K562 (cell line): Measurements from ENCODE around the gene C17orf113. TPM values are rescaled to one million over a fixed set of nuclear protein-coding genes. Genes with fewer than 3 reads are reported as not detected.

ENCODE experiments used
- ATAC-seq: fragments of 200-7000 bp; cut with Tn5 transposase; 3 replicates; pipeline ENCODE4 v1.9.1; 2020; ENCODE audit warnings: moderate library complexity
- BruUV-seq: library from RNA; stranded (reverse); fragments of 400-500 nt; replicated peaks from 2 replicates; lab custom pipeline; 2021; lab: Mats Ljungman, UMichigan
- CTCF ChIA-PET: fragments of 300-600 bp; formaldehyde crosslinking; extraction: SDS; loops from one replicate; lab custom pipeline; 2021; ENCODE audit warnings: low intra/inter-chr PET ratio; lab: Yijun Ruan, JAX
- POLR2A ChIA-PET: fragments of 300-600, 350-650 bp; sonication (Branson Sonifier 250); formaldehyde crosslinking; extraction: SDS; loops from one replicate; lab custom pipeline; 2021; ENCODE audit warnings: antibody characterized with exemption, inconsistent platforms; lab: Yijun Ruan, JAX
- DNase-seq, 4 experiments: peaks; one replicate each; pipeline versions ENCODE4 v3.0.0 to v3.0.0-alpha.2; 2011 to 2018; ENCODE audit warnings: low spot score in 3 of 4, mixed read lengths in 3 of 4; ENCODE audit errors: extremely low read depth in 1 of 4
- FAIRE-seq: peaks from 2 replicates; lab custom pipeline; 2011; peaks lifted over from hg19 to GRCh38; lab: Jason Lieb, UNC
- H2AFZ ChIP-seq: 2 replicates; pipeline ENCODE4 v1.6.0; 2011; ENCODE audit warnings: low read depth, low read length, control low read depth, inconsistent platforms
- H3K27ac ChIP-seq: fragments of 200-600 bp; 3 replicates; pipeline ENCODE4 v1.8.0; 2011; ENCODE audit warnings: low read depth, mild to moderate bottlenecking, control low read depth, inconsistent platforms, low read length, moderate library complexity, mixed read lengths; ENCODE audit errors: extremely low read depth
- H3K27me3 ChIP-seq, 2 experiments: fragments of 300-600 bp in 1 of 2; 2 replicates in 1 of 2; 3 replicates in 1 of 2; pipeline versions ENCODE4 v1.6.0 to v1.8.0; 2011; ENCODE audit warnings: inconsistent platforms in 2 of 2, low read length in 2 of 2, mild to moderate bottlenecking in 1 of 2, mixed read lengths in 1 of 2, moderate library complexity in 1 of 2; ENCODE audit not compliant: control insufficient read depth in 2 of 2, insufficient read depth in 2 of 2
- H3K36me3 ChIP-seq: fragments of 300-600 bp; 3 replicates; pipeline ENCODE4 v1.8.0; 2011; ENCODE audit warnings: mild to moderate bottlenecking, low read length, inconsistent platforms; ENCODE audit not compliant: control insufficient read depth, insufficient read depth
- H3K4me1 ChIP-seq, 2 experiments: fragments of 200-600 bp in 1 of 2; replicated peaks in 1 of 2; 2 replicates in 1 of 2; 3 replicates in 1 of 2; pipeline versions ENCODE4 v1.5.1 to v1.8.0; 2011; ENCODE audit warnings: inconsistent platforms in 2 of 2, low read length in 2 of 2, mild to moderate bottlenecking in 1 of 2, mixed read lengths in 1 of 2, moderate library complexity in 1 of 2; ENCODE audit not compliant: control insufficient read depth in 2 of 2, insufficient read depth in 2 of 2
- H3K4me2 ChIP-seq: 2 replicates; pipeline ENCODE4 v1.6.1; 2011; ENCODE audit warnings: low read length, control low read depth, inconsistent platforms, mixed read lengths; ENCODE audit not compliant: insufficient read depth
- H3K4me3 ChIP-seq: fragments of 200-600 bp; sonication (generic), shearing (Covaris generic); 2 replicates; pipeline ENCODE4 v1.5.1; 2016; ENCODE audit warnings: control low read depth, inconsistent platforms
- H3K79me2 ChIP-seq: fragments of 200-600 bp; 3 replicates; pipeline ENCODE4 v1.8.0; 2011; ENCODE audit warnings: low read length, inconsistent platforms; ENCODE audit not compliant: control insufficient read depth, insufficient read depth
- H3K9ac ChIP-seq, 2 experiments: 2 replicates each; pipeline versions ENCODE4 v1.6.0 to v1.6.1; 2011; ENCODE audit warnings: low read depth in 2 of 2, low read length in 2 of 2, control low read depth in 1 of 2, inconsistent platforms in 1 of 2, mild to moderate bottlenecking in 1 of 2, mixed read lengths in 1 of 2; ENCODE audit not compliant: insufficient read depth in 1 of 2
- H3K9me1 ChIP-seq: one replicate; pipeline ENCODE4 v1.6.0; 2011; ENCODE audit warnings: inconsistent platforms, mild to moderate bottlenecking, low read length, moderate library complexity; ENCODE audit not compliant: control insufficient read depth, insufficient read depth
- H3K9me3 ChIP-seq: replicated peaks from 2 replicates; pipeline ENCODE4 v1.5.1; 2011; ENCODE audit warnings: low read depth, low read length, inconsistent platforms; ENCODE audit not compliant: control insufficient read depth, insufficient read depth
- H4K20me1 ChIP-seq: replicated peaks from 2 replicates; pipeline ENCODE4 v1.6.1; 2011; ENCODE audit warnings: low read length, inconsistent platforms, mixed read lengths; ENCODE audit not compliant: control insufficient read depth, insufficient read depth
- BACH1 ChIP-seq: fragments of 200-800 bp; sonication (Bioruptor generic); IDR thresholded peaks from 2 replicates; pipeline ENCODE4 v1.6.1; 2016; ENCODE audit warnings: missing genetic modification characterization, missing compliant biosample characterization
- BCOR ChIP-seq: fragments of 450-650 bp; IDR thresholded peaks from 2 replicates; pipeline ENCODE4 v1.6.1; 2016
- DMBX1 ChIP-seq: fragments of 250-450 bp; sonication (Bioruptor Pico); IDR thresholded peaks from 2 replicates; pipeline ENCODE4 v1.8.0; 2022; ENCODE audit warnings: inconsistent platforms, mild to moderate bottlenecking, moderate library complexity, borderline replicate concordance
- ETS2 ChIP-seq: IDR thresholded peaks from 2 replicates; pipeline ENCODE4 v1.6.1; 2016; ENCODE audit warnings: borderline replicate concordance, missing genetic modification characterization, mild to moderate bottlenecking, moderate library complexity, missing compliant biosample characterization; ENCODE audit not compliant: poor library complexity, severe bottlenecking
- FOSL1 ChIP-seq: fragments of 200-800 bp; sonication (Bioruptor generic); conservative IDR thresholded peaks from 2 replicates; pipeline ENCODE4 v1.6.1; 2016; ENCODE audit warnings: missing genetic modification characterization, missing compliant biosample characterization
- GTF2A2 ChIP-seq: IDR thresholded peaks from 2 replicates; pipeline ENCODE4 v1.6.1; 2016; ENCODE audit warnings: mild to moderate bottlenecking, missing genetic modification characterization, missing compliant biosample characterization
- HBP1 ChIP-seq: fragments of 450-650 bp; formaldehyde crosslinking; IDR thresholded peaks from 2 replicates; pipeline ENCODE4 v1.4.0; 2022; ENCODE audit warnings: missing genetic modification characterization
- HDAC1 ChIP-seq, 2 experiments: fragments of 450-650 bp; IDR thresholded peaks; 2 replicates each; pipeline ENCODE4 v1.6.1; 2016 to 2017; ENCODE audit warnings: inconsistent platforms in 1 of 2, mild to moderate bottlenecking in 1 of 2, moderate library complexity in 1 of 2
- MED1 ChIP-seq: sonication (generic); formaldehyde crosslinking; IDR thresholded peaks from 2 replicates; pipeline ENCODE4 v1.8.1; 2023; ENCODE audit warnings: missing genetic modification reagents, borderline replicate concordance
- MTA1 ChIP-seq: fragments of 450-650 bp; IDR thresholded peaks from 2 replicates; pipeline ENCODE4 v1.6.1; 2017; ENCODE audit warnings: borderline replicate concordance
- PPARD ChIP-seq: fragments of 250-450 bp; sonication (Bioruptor Pico); IDR thresholded peaks from 2 replicates; pipeline ENCODE4 v1.8.0; 2022; ENCODE audit warnings: inconsistent platforms, mild to moderate bottlenecking, moderate library complexity
- TAF7 ChIP-seq: fragments of 450-650 bp; IDR thresholded peaks from 2 replicates; pipeline ENCODE4 v1.6.1; 2016; ENCODE audit warnings: missing genetic modification characterization, missing compliant biosample characterization
- ZNF347 ChIP-seq: fragments of 450-650 bp; formaldehyde crosslinking; IDR thresholded peaks from 2 replicates; pipeline ENCODE4 v1.4.0; 2020; ENCODE audit warnings: low read depth, mild to moderate bottlenecking, moderate library complexity
- ZNF354B ChIP-seq: fragments of 250-450 bp; sonication (Bioruptor Pico); IDR thresholded peaks from 2 replicates; pipeline ENCODE4 v1.4.0; 2020
- ZNF583 ChIP-seq: fragments of 250-450 bp; sonication (Bioruptor Pico); IDR thresholded peaks from 2 replicates; pipeline ENCODE4 v1.4.0; 2020
- WGBS: fragments of 100-300 bp; shearing (Covaris generic); methylation state at CpG from one replicate; pipeline ENCODE4 v1.1.6; 2016; ENCODE audit warnings: low coverage, mixed read lengths; ENCODE audit not compliant: insufficient coverage; ENCODE audit errors: missing lambda C conversion rate; 5-methylcytosine and 5-hydroxymethylcytosine counted together
- in situ Hi-C: fragments of 300-500 bp; cut with MboI; formaldehyde crosslinking; loops from 4 replicates; pipeline ENCODE4 v1.15.0; 2018; ENCODE audit warnings: inconsistent platforms, mixed read lengths
- intact Hi-C: fragments of 100-400 bp; cut with micrococcal nuclease; formaldehyde crosslinking; loops from 2 replicates; pipeline ENCODE4 v1.14.2; 2022
- polyA plus RNA-seq, 8 experiments: library from polyadenylated mRNA; depleted of rRNA in 4 of 8; stranded (reverse) in 5 of 8; unstranded in 3 of 8; fragments of >200 nt; fragmentation: Nextera tagmentation in 2 of 8; fragmentation: Illumina TruSeq in 1 of 8; extraction: Ambion mirVana in 2 of 8; extraction: Trizol in 1 of 8; gene quantifications; 2 replicates each; pipeline versions ENCODE4 v1.2.1 to v1.2.3, GENCODE V29; 2011 to 2014; ENCODE audit warnings: inconsistent platforms in 1 of 8, missing spikeins in 1 of 8
- total RNA-seq, 7 experiments: library from RNA; depleted of rRNA in 6 of 7; stranded (reverse); fragments of >200 nt in 6 of 7; fragmentation: Illumina TruSeq in 2 of 7; extraction: Trizol in 2 of 7; gene quantifications; 2 replicates each; pipeline versions ENCODE4 v1.2.1 to v1.2.3, GENCODE V29; 2011 to 2021; ENCODE audit warnings: low replicate concordance in 1 of 7
- TF ChIP-seq, protein P1 (sequence below): fragments of 200-400 bp; formaldehyde crosslinking; IDR thresholded peaks from 2 replicates; pipeline ENCODE4 v1.6.1; 2017; ENCODE audit warnings: mild to moderate bottlenecking, low read depth, low read length, moderate library complexity
- TF ChIP-seq, protein P2 (sequence below): fragments of 450-650 bp; IDR thresholded peaks from 2 replicates; pipeline ENCODE4 v1.6.1; 2017; ENCODE audit warnings: mild to moderate bottlenecking, moderate library complexity

The C17orf113 gene
- total and polyA plus RNA-seq, 9 of the 15 experiments (the other 6 are each of a cell fraction or from before 2014, with no cell fraction given) = 0.10 to 1.2 (median 0.31) TPM

- Histone ChIP-seq H3K27ac (no peak overlapping the region), H3K4me1 (peaks cover 0 to 18% of the 10 kb centered on the region in 2 experiments; a peak in 3 of 5 replicates), H3K27me3 (peaks cover 0 to 14% of the 10 kb centered on the region in 2 experiments; a peak in 2 of 5 replicates), H3K4me3 (no peak overlapping the region), H3K9ac (no peak overlapping the region), H3K79me2 (no peaks in the 10 kb centered on the region), H3K4me2 (no peak overlapping the region), H4K20me1 (no peaks in the 10 kb centered on the region), H3K9me3 (no peaks in the 10 kb centered on the region), H2AFZ (no peak overlapping the region), H3K9me1 (peaks cover 3% of the 10 kb centered on the region), H3K36me3 (no peaks in the 10 kb centered on the region)
- TF ChIP-seq ZNF347 (CRISPR knock-in tag) (no peak), BACH1 (tag) (no peak), BCOR (no peak), MTA1 (no peak), HDAC1 (IDR thresholded peaks at IDR 0.05) (no peak), MED1 (no peak), TAF7 (no peak), PPARD (CRISPR knock-in tag) (no peak), ZNF583 (CRISPR knock-in tag) (no peak), DMBX1 (no peak), ETS2 (tag) (no peak), FOSL1 (tag) (no peak), ZNF354B (CRISPR knock-in tag) (no peak), GTF2A2 (tag) (no peak), HBP1 (no peak)
- TF ChIP-seq, protein P1, sequence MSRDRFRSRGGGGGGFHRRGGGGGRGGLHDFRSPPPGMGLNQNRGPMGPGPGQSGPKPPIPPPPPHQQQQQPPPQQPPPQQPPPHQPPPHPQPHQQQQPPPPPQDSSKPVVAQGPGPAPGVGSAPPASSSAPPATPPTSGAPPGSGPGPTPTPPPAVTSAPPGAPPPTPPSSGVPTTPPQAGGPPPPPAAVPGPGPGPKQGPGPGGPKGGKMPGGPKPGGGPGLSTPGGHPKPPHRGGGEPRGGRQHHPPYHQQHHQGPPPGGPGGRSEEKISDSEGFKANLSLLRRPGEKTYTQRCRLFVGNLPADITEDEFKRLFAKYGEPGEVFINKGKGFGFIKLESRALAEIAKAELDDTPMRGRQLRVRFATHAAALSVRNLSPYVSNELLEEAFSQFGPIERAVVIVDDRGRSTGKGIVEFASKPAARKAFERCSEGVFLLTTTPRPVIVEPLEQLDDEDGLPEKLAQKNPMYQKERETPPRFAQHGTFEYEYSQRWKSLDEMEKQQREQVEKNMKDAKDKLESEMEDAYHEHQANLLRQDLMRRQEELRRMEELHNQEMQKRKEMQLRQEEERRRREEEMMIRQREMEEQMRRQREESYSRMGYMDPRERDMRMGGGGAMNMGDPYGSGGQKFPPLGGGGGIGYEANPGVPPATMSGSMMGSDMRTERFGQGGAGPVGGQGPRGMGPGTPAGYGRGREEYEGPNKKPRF = no peak
- TF ChIP-seq, protein P2, sequence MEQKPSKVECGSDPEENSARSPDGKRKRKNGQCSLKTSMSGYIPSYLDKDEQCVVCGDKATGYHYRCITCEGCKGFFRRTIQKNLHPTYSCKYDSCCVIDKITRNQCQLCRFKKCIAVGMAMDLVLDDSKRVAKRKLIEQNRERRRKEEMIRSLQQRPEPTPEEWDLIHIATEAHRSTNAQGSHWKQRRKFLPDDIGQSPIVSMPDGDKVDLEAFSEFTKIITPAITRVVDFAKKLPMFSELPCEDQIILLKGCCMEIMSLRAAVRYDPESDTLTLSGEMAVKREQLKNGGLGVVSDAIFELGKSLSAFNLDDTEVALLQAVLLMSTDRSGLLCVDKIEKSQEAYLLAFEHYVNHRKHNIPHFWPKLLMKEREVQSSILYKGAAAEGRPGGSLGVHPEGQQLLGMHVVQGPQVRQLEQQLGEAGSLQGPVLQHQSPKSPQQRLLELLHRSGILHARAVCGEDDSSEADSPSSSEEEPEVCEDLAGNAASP = no peak
- POLR2A ChIA-PET = no interaction called here
- intact Hi-C loops (no loop called here), in situ Hi-C loops (no loop called here)
- WGBS = 5% methylated on average over 4 of the region's 4 CpGs
- no peak for ATAC-seq
- CTCF ChIA-PET = no interaction called here
- BruUV-seq = no TSS peak
- FAIRE-seq = no peak
- DNase-seq = no peak
Observed at GRCh38 chr17:42059815-42060214, 9.4 kb upstream of the C17orf113 start.
